ENCODE measurements around the gene CLRN3. TPM values are rescaled to one million over a fixed set of nuclear protein-coding genes. Genes with fewer than 3 reads are reported as not detected.

The CLRN3 gene
- total RNA-seq, 2 experiments from 2014 or later = not detected

DNA sequence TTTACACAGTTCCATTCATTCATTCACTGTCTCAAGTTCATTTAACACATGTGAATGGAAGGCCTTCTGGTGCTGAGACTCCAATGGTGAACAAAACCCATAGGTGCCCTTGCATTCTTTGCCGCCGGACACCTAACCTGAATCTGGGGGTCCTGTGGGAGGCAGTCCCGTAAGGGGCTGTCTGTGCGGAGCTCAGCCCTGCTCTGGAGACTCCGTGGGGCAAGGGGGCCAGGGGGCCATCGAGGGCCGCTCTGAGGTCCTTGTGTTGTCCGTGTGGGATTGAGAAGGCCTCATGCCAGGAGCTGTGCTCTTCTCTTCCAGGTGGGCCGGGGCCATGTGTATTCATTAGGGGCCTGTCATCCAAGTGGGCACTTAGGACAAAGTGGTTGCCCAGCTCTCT, 29.5 kb upstream of the CLRN3 start:
- ChIA-PET CTCF (interaction anchor here (1.0 to 1.1 kb wide), 2 partner anchors 15 to 47 kb away, joined by 3 read pairs; partner anchors contain the start of gene PTPRE), POLR2A (interaction anchor here (1.6 kb wide), 1 partner anchor 23 kb away, joined by 3 read pairs; no protein-coding TSS in a partner anchor)
- no peaks in the 10 kb centered on the region for H3K9me3 Mint-ChIP-seq
- intact Hi-C loops (cut with micrococcal nuclease) = no loop called here
- TF ChIP-seq, protein P1, sequence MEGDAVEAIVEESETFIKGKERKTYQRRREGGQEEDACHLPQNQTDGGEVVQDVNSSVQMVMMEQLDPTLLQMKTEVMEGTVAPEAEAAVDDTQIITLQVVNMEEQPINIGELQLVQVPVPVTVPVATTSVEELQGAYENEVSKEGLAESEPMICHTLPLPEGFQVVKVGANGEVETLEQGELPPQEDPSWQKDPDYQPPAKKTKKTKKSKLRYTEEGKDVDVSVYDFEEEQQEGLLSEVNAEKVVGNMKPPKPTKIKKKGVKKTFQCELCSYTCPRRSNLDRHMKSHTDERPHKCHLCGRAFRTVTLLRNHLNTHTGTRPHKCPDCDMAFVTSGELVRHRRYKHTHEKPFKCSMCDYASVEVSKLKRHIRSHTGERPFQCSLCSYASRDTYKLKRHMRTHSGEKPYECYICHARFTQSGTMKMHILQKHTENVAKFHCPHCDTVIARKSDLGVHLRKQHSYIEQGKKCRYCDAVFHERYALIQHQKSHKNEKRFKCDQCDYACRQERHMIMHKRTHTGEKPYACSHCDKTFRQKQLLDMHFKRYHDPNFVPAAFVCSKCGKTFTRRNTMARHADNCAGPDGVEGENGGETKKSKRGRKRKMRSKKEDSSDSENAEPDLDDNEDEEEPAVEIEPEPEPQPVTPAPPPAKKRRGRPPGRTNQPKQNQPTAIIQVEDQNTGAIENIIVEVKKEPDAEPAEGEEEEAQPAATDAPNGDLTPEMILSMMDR (IDR thresholded peaks at IDR 0.05) = no peak
- no peak overlapping the region for H3K4me3 Mint-ChIP-seq
- no peaks in the 10 kb centered on the region for H3K36me3 Mint-ChIP-seq (ENCODE audit: low read depth)
- no peak overlapping the region for H3K27ac Mint-ChIP-seq
- DNase-seq (no peak), ATAC-seq (no peak)
- H3K27me3 Mint-ChIP-seq = no peaks in the 10 kb centered on the region
- peaks cover 9% of the 10 kb centered on the region for H3K4me1 Mint-ChIP-seq (ENCODE audit: low read depth)

DNA sequence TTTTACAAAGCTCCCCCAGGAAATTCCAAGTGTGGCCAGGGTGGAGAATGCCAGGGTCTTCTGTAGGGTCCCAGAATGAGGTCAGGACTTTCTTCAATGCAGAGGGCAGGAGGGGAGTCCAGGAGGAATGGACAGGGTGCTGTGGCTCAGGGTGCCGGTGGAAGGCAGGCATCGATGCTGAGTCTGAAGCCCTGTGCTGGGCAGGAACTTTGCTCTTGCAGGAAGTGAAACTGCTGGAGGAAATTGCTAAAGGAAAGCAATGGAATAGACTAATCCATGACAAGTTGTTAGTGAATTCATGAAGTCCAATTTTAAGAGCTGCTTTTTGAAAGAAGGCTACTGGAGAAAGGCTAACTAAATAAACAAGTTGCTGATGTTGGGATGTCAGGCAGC, 29.0 kb upstream of the CLRN3 start:
- Mint-ChIP-seq H3K9me3 (no peaks in the 10 kb centered on the region), H3K36me3 (ENCODE audit: low read depth) (no peaks in the 10 kb centered on the region), H3K27ac (no peak overlapping the region), H3K27me3 (no peaks in the 10 kb centered on the region), H3K4me1 (ENCODE audit: low read depth) (peaks cover 9% of the 10 kb centered on the region), H3K4me3 (no peak overlapping the region)
- CTCF ChIA-PET = interaction anchor here (0.8 to 3.2 kb wide), 4 partner anchors 15 to 90 kb away, joined by 3 to 12 read pairs (median 3); partner anchors contain the start of gene PTPRE
- TF ChIP-seq, protein P1 (IDR thresholded peaks at IDR 0.05) = no peak
- POLR2A ChIA-PET = no interaction called here
- DNase-seq = no peak
- intact Hi-C loops (cut with micrococcal nuclease) = no loop called here
- ATAC-seq = no peak

DNA sequence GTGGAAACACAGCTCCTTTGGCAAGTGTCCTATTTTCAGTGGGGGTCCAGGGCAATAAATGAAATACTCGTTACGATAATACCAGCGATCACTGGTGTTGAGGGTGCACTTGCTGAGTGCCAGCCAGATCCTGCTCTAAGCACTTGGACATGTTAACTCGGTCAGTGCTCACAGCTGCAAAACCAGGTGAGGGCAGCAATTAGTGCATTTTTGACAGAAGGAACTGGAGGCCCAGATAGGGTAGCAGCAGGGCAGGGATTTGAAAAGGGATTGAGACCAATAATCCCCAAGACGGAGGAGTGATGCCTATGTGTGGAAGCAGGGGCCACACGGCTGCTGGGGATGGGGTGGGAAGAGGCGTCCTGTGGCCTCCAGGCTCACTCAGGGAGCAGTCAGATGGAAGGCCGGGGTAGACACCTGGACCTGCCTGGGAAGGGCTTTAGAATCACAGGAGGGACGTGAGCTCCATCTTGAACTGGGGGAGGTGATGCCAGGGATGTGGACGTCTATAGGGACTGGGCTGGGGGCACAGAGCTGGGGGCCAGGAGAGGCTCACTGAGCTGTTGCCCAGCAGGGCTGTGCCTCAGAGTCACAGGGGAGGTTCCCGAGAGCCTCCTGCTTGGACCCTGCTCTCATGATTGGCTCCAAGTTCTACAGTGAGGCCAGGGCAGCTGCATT, 28.5 kb upstream of the CLRN3 start:
- no peaks in the 10 kb centered on the region for H3K36me3 Mint-ChIP-seq (ENCODE audit: low read depth)
- ChIA-PET POLR2A (interaction anchor here (0.7 kb wide), 1 partner anchor 51 kb away, joined by 3 read pairs; no protein-coding TSS in a partner anchor), CTCF (interaction anchor here (0.8 to 3.2 kb wide), 6 partner anchors 14 to 148 kb away, joined by 3 to 12 read pairs (median 3); partner anchors contain the start of gene PTPRE)
- H3K4me1 Mint-ChIP-seq (ENCODE audit: low read depth) = peaks cover 9% of the 10 kb centered on the region
- no peak overlapping the region for H3K27ac Mint-ChIP-seq
- DNase-seq (no peak), ATAC-seq (no peak)
- H3K27me3 Mint-ChIP-seq = no peaks in the 10 kb centered on the region
- intact Hi-C loops (cut with micrococcal nuclease) = no loop called here
- TF ChIP-seq, protein P1 (IDR thresholded peaks at IDR 0.05) = no peak
- no peaks in the 10 kb centered on the region for H3K9me3 Mint-ChIP-seq
- H3K4me3 Mint-ChIP-seq = no peak overlapping the region

DNA sequence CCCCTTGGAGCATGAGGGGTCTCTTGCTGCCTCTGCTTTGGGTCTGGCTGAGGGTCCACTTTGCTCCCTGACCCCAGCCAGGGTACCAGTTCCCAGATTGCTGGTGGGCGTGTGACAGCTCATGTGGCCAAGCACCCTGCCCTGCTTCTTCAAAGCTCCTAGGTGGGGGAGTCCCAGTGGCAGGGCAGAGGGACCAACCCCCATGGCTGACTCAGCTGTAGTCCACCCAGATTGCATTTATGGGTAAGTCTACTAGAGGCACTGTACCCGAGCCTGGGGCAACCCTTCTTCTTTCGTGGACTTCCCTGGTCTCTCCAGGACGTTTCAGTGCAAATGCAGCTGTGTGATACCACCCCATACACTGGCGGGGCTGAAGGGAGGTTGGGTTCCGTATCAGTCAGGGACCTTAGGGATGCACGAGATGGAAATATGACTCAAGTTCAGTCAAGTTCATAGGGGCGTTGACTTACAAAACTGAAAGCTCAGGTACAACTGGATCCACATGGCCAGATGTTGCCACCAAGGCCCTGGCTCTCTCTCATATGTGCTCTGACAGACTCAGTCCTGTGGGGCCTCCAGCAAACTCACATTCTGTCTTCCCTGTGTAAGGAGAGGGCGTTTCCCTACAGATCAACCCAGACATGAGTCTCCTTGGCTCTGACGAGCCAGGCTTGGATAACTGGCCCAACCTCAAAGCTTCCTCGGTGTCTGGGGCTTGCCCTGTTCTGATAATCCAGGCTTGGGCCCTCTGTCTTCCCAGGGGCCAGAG, 27.7 kb upstream of the CLRN3 start:
- ChIA-PET CTCF (interaction anchor here (0.7 to 3.2 kb wide), 4 partner anchors 69 to 149 kb away, joined by 3 to 12 read pairs (median 4); no protein-coding TSS in a partner anchor), POLR2A (interaction anchor here (0.7 kb wide), 1 partner anchor 50 kb away, joined by 3 read pairs; no protein-coding TSS in a partner anchor)
- H3K4me1 Mint-ChIP-seq (ENCODE audit: low read depth) = peaks cover 9% of the 10 kb centered on the region
- no peaks in the 10 kb centered on the region for H3K27me3 Mint-ChIP-seq
- TF ChIP-seq, protein P1 (IDR thresholded peaks at IDR 0.05) = no peak
- intact Hi-C loops (cut with micrococcal nuclease) = no loop called here
- H3K9me3 Mint-ChIP-seq = no peaks in the 10 kb centered on the region
- peak; percentile 51 for ATAC-seq
- no peak overlapping the region for H3K4me3 Mint-ChIP-seq
- no peaks in the 10 kb centered on the region for H3K36me3 Mint-ChIP-seq (ENCODE audit: low read depth)
- H3K27ac Mint-ChIP-seq = no peak overlapping the region
- peak; percentile 8 for DNase-seq

All from activated CD8-positive, alpha-beta T cell treated with anti-CD3 and anti-CD28 coated beads for 36 hours (primary cell).